Duodenal mucosa (tissue), 2 donors: Measurements from ENCODE around the gene KIF1B.
"Not testable (repeated sequence)": the region's sequence is repeated elsewhere in the genome, so short reads cannot be mapped to it uniquely, and the experiment has no call there.

ENCODE experiments used
- H3K27ac ChIP-seq: one replicate; pipeline ENCODE4 v1.7.0; 2013; ENCODE audit warnings: low read depth, low read length
- H3K27me3 ChIP-seq, 2 donors: one replicate each; pipeline ENCODE4 v1.7.0; 2013; ENCODE audit warnings: low read length in 2 of 2, control low read depth in 1 of 2; ENCODE audit not compliant: insufficient read depth in 2 of 2, control insufficient read depth in 1 of 2
- H3K36me3 ChIP-seq, 2 donors: one replicate each; pipeline ENCODE4 v1.7.0; 2013; ENCODE audit warnings: low read length in 2 of 2, control low read depth in 1 of 2; ENCODE audit not compliant: insufficient read depth in 2 of 2, control insufficient read depth in 1 of 2
- H3K4me1 ChIP-seq, 2 donors: one replicate each; pipeline ENCODE4 v1.7.0; 2013; ENCODE audit warnings: low read length in 2 of 2, control low read depth in 1 of 2; ENCODE audit not compliant: insufficient read depth in 2 of 2, control insufficient read depth in 1 of 2
- H3K4me3 ChIP-seq, 2 donors: one replicate each; pipeline ENCODE4 v1.7.0; 2013; ENCODE audit warnings: low read length in 2 of 2, low read depth in 1 of 2
- H3K9ac ChIP-seq, 2 donors: one replicate each; pipeline ENCODE4 v1.7.0; 2013; ENCODE audit warnings: low read length in 2 of 2, low read depth in 1 of 2
- H3K9me3 ChIP-seq, 2 donors: one replicate each; pipeline ENCODE4 v1.7.0; 2013; ENCODE audit warnings: low read length in 2 of 2, control low read depth in 1 of 2; ENCODE audit not compliant: control insufficient read depth in 1 of 2

KIF1B gene

GRCh38 chr1:10339815-10340214 is 129.4 kb downstream of the KIF1B start:
- no peaks in the 10 kb centered on the region for H3K27me3 ChIP-seq
- H3K36me3 ChIP-seq = peaks cover 25 to 74% of the 10 kb centered on the region in 2 donors
- H3K9ac ChIP-seq = no peak overlapping the region
- H3K9me3 ChIP-seq = no peaks in the 10 kb centered on the region
- no peak overlapping the region for H3K27ac ChIP-seq
- no peaks in the 10 kb centered on the region for H3K4me1 ChIP-seq
- H3K4me3 ChIP-seq = no peak overlapping the region

- Histone ChIP-seq H3K27ac (no peak overlapping the region), H3K4me3 (no peak overlapping the region), H3K9ac (no peak overlapping the region), H3K4me1 (no peaks in the 10 kb centered on the region), H3K36me3 (peaks cover 28 to 72% of the 10 kb centered on the region in 2 donors), H3K27me3 (no peaks in the 10 kb centered on the region), H3K9me3 (no peaks in the 10 kb centered on the region)
These were observed 130.7 kb downstream of the KIF1B start for GRCh38 chr1:10340930-10341590.

- no peaks in the 10 kb centered on the region for H3K27me3 ChIP-seq
- H3K27ac ChIP-seq = no peak overlapping the region
- H3K4me3 ChIP-seq = no peak overlapping the region
- H3K9ac ChIP-seq = no peak overlapping the region
- peaks cover 33 to 68% of the 10 kb centered on the region in 2 donors for H3K36me3 ChIP-seq
- no peaks in the 10 kb centered on the region for H3K9me3 ChIP-seq
- no peaks in the 10 kb centered on the region for H3K4me1 ChIP-seq
These were observed 136.7 kb downstream of the KIF1B start for GRCh38 chr1:10347109-10347508.

DNA sequence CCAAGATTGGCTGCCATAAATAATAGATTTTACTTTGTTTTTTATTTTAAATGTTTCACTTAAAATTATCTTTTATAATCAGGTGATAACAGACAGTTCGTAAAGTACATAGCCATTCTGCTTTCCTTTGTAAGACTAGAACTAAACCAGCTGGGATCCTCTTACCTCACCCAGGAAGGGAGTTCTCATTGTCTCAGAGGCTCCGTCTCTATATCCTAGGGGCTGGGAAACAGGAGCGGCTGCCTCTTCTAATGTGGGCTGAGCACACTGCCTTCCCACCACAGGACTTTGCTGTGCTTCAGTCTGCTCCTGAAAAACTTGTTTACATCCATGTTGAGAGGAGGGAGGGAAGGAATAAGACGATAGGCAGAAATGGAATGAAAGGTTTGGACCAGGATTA is 142.9 kb downstream of the KIF1B start:
- H3K36me3 ChIP-seq = peaks cover 10 to 37% of the 10 kb centered on the region in 2 donors
- H3K9ac ChIP-seq = no peak overlapping the region
- H3K27me3 ChIP-seq = no peaks in the 10 kb centered on the region
- H3K27ac ChIP-seq = no peak overlapping the region
- no peaks in the 10 kb centered on the region for H3K4me1 ChIP-seq
- H3K4me3 ChIP-seq = no peak overlapping the region
- H3K9me3 ChIP-seq = no peaks in the 10 kb centered on the region

- H3K4me3 ChIP-seq = no peak overlapping the region
- H3K36me3 ChIP-seq = peaks cover 6 to 32% of the 10 kb centered on the region in 2 donors
- no peaks in the 10 kb centered on the region for H3K9me3 ChIP-seq
- no peak overlapping the region for H3K27ac ChIP-seq
- no peaks in the 10 kb centered on the region for H3K4me1 ChIP-seq
- H3K9ac ChIP-seq = no peak overlapping the region
- no peaks in the 10 kb centered on the region for H3K27me3 ChIP-seq
These were observed 143.3 kb downstream of the KIF1B start for GRCh38 chr1:10353693-10354092.

DNA sequence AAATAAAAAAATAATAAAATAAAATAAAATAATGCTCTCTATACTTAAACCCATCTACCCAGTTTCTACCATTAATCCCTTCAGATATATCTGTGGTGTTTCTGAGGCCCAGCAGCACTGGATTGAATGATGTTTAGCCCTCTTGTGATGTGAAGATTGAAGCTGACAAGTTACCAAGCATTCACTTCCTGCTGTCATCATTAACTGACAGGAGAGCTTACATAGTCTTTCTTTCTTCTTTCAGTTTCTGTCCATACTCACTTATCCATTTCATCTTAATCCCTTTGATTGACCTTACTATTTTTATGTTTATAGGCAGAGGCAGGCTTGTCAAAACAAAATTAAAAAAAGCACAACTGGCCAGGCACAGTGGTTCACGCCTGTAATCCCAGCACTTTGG is 149.7 kb downstream of the KIF1B start:
- no peaks in the 10 kb centered on the region for H3K27me3 ChIP-seq
- no peak overlapping the region for H3K4me3 ChIP-seq
- no peak overlapping the region for H3K27ac ChIP-seq
- H3K9me3 ChIP-seq = no peaks in the 10 kb centered on the region
- no peaks in the 10 kb centered on the region for H3K4me1 ChIP-seq
- H3K9ac ChIP-seq = no peak overlapping the region
- peaks cover 12 to 27% of the 10 kb centered on the region in 2 donors for H3K36me3 ChIP-seq

DNA sequence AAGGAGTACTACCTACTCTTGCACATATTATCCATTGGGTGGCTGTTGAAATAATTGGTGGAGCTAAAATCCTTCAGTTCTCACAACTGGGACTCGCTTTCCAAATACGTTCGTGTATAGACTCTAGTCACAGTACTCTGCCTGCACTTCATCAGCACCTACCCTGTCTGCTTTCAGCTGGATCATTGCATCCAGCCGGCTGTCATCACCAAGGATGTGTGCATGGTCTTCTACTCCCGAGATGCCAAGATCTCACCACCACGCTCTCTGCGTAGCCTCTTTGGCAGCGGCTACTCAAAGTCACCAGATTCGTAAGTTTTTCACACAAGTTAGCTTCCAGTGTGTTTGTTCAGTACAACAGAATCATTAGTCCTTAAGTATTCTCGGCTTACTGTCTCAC is 151.1 kb downstream of the KIF1B start:
- Histone ChIP-seq H3K4me3 (no peak overlapping the region), H3K9me3 (no peaks in the 10 kb centered on the region), H3K4me1 (no peaks in the 10 kb centered on the region), H3K27ac (no peak overlapping the region), H3K36me3 (peaks cover 19 to 38% of the 10 kb centered on the region in 2 donors), H3K9ac (no peak overlapping the region), H3K27me3 (no peaks in the 10 kb centered on the region)

GRCh38 chr1:10368194-10368593 is 157.8 kb downstream of the KIF1B start:
- Histone ChIP-seq H3K9me3 (no peaks in the 10 kb centered on the region), H3K36me3 (peaks cover 27 to 58% of the 10 kb centered on the region in 2 donors), H3K4me1 (no peaks in the 10 kb centered on the region), H3K27me3 (no peaks in the 10 kb centered on the region), H3K4me3 (no peak overlapping the region), H3K9ac (no peak overlapping the region), H3K27ac (no peak overlapping the region)

GRCh38 chr1:10374442-10374860 is 164.1 kb downstream of the KIF1B start:
- H3K9ac ChIP-seq = no peak overlapping the region
- peaks cover 5 to 6% of the 10 kb centered on the region in 2 donors for H3K4me1 ChIP-seq
- H3K9me3 ChIP-seq = no peaks in the 10 kb centered on the region
- H3K27me3 ChIP-seq = no peaks in the 10 kb centered on the region
- H3K4me3 ChIP-seq = no peak overlapping the region
- H3K36me3 ChIP-seq = peaks cover 33 to 65% of the 10 kb centered on the region in 2 donors
- no peak overlapping the region for H3K27ac ChIP-seq

DNA sequence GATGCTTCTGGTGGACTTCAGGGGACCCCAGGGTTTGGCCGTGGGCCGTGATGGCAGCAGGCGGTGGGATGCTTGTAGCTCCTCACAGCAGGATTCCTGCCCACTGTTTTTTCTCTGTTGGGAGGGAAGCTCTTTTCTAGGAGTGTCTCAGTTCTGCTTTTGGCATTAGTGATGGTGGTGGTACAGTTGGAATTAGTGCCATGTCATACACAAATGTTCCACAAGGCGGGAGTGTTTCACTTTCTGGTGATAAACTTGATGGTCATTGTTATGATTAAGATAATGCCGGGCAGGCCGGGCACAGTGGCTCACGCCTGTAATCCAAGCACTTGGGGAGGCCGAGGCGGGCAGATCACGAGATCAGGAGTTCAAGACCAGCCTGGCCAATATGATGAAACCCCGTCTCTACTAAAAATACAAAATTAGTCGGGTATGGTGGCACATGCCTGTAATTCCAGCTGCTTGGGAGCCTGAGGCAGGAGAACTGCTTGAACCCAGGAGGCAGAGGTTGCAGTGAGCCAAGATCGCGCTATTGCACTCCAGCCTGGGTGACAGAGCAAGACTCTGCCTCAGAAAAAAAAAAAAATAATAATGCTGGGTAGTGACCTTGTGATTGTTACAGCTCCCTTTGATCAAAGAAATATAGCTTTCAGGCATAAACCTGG is 167.1 kb downstream of the KIF1B start:
- H3K27ac ChIP-seq, H3K4me3 ChIP-seq, H3K27me3 ChIP-seq, H3K9me3 ChIP-seq, H3K9ac ChIP-seq: not testable (repeated sequence)
- H3K4me1 ChIP-seq = peaks cover 5 to 11% of the 10 kb centered on the region in 2 donors
- H3K36me3 ChIP-seq = peaks cover 29 to 54% of the 10 kb centered on the region in 2 donors
